Loucy (cell line): Measurements from ENCODE around the gene BCL2.
A peak's percentile ranks its signal among the peaks of the same experiment; 100 is the strongest.

Experiments used
- H2AFZ ChIP-seq: fragments of 200-600 bp; sonication (generic); 2 replicates; pipeline ENCODE4 v1.6.0; 2016; ENCODE audit warnings: antibody characterized with exemption, mild to moderate bottlenecking, low read length, moderate library complexity
- H3F3A ChIP-seq: fragments of 200-600 bp; 2 replicates; pipeline ENCODE4 v1.6.0; 2016; ENCODE audit warnings: antibody characterized with exemption, low read depth, mild to moderate bottlenecking
- H3K27me3 ChIP-seq: fragments of 200-600 bp; sonication (generic); 2 replicates; pipeline ENCODE4 v1.6.1; 2014; ENCODE audit warnings: low read length, mild to moderate bottlenecking; ENCODE audit not compliant: insufficient read depth, poor library complexity, severe bottlenecking
- H3K36me3 ChIP-seq: fragments of 200-600 bp; sonication (generic); 2 replicates; pipeline ENCODE4 v1.6.1; 2016; ENCODE audit warnings: low read length; ENCODE audit not compliant: insufficient read depth
- H3K4me1 ChIP-seq: fragments of 200-600 bp; sonication (generic); 2 replicates; pipeline ENCODE4 v1.5.1; 2014; ENCODE audit warnings: low read length, mild to moderate bottlenecking; ENCODE audit not compliant: insufficient read depth, poor library complexity, severe bottlenecking
- H3K4me2 ChIP-seq: fragments of 200-600 bp; sonication (generic); 2 replicates; pipeline ENCODE4 v1.6.0; 2014; ENCODE audit warnings: antibody characterized with exemption, low read length, low read depth, mild to moderate bottlenecking; ENCODE audit not compliant: poor library complexity, severe bottlenecking
- H3K4me3 ChIP-seq: fragments of 200-600 bp; sonication (generic); 2 replicates; pipeline ENCODE4 v1.5.1; 2014; ENCODE audit warnings: low read length, mild to moderate bottlenecking, mixed read lengths; ENCODE audit not compliant: poor library complexity, severe bottlenecking
- H3K79me2 ChIP-seq: fragments of 200-600 bp; sonication (generic); 2 replicates; pipeline ENCODE4 v1.6.1; 2014; ENCODE audit warnings: low read length; ENCODE audit not compliant: insufficient read depth
- H3K9ac ChIP-seq: fragments of 200-600 bp; sonication (generic); 2 replicates; pipeline ENCODE4 v1.6.0; 2014; ENCODE audit warnings: mild to moderate bottlenecking, low read depth, low read length, moderate library complexity; ENCODE audit not compliant: poor library complexity, severe bottlenecking
- H3K9me2 ChIP-seq: fragments of 200-600 bp; sonication (generic); replicated peaks from 2 replicates; pipeline ENCODE4 v1.6.1; 2016; ENCODE audit warnings: low read depth, low read length, mixed read lengths
- H3K9me3 ChIP-seq: fragments of 200-600 bp; sonication (generic); 2 replicates; pipeline ENCODE4 v1.6.1; 2014; ENCODE audit warnings: mild to moderate bottlenecking, antibody characterized with exemption, low read length, low read depth; ENCODE audit not compliant: insufficient read depth
- H4K20me1 ChIP-seq: fragments of 200-600 bp; sonication (generic); 2 replicates; pipeline ENCODE4 v1.6.0; 2014; ENCODE audit warnings: antibody characterized with exemption, low read length, mild to moderate bottlenecking; ENCODE audit not compliant: insufficient read depth, poor library complexity, severe bottlenecking
- CTCF ChIP-seq: fragments of 200-600 bp; sonication (generic); conservative IDR thresholded peaks from 2 replicates; pipeline ENCODE4 v1.5.1; 2014; ENCODE audit warnings: mild to moderate bottlenecking, antibody characterized with exemption, low read length
- EZH2phosphoT487 ChIP-seq: fragments of 200-600 bp; IDR thresholded peaks from 2 replicates; pipeline ENCODE4 v1.6.1; 2018; ENCODE audit warnings: antibody characterized with exemption, mild to moderate bottlenecking, moderate library complexity, borderline replicate concordance

BCL2 gene

GRCh38 chr18:63309422-63309821 lies 10.1 kb downstream of the BCL2 start:
- Histone ChIP-seq H3K4me2 (peak overlapping the region; percentile 30), H4K20me1 (peaks cover 42% of the 10 kb centered on the region)

GRCh38 chr18:63307551-63308200 lies 11.9 kb downstream of the BCL2 start:
- H3K4me3 ChIP-seq, result no peak overlapping the region
- no peak for TF ChIP-seq CTCF
- no peak for TF ChIP-seq EZH2phosphoT487
- H3K9ac ChIP-seq, result no peak overlapping the region
- H3K4me2 ChIP-seq, result peak overlapping the region; percentile 24
- H3F3A ChIP-seq, result no peaks in the 10 kb centered on the region; the same call in 1 of the 2 replicates
- H4K20me1 ChIP-seq, result peaks cover 40% of the 10 kb centered on the region
- peaks cover 61% of the 10 kb centered on the region for H3K4me1 ChIP-seq
- no peaks in the 10 kb centered on the region for H3K9me2 ChIP-seq
- H3K36me3 ChIP-seq, result no peaks in the 10 kb centered on the region
- H2AFZ ChIP-seq, result no peak overlapping the region
- no peaks in the 10 kb centered on the region for H3K9me3 ChIP-seq
- H3K27me3 ChIP-seq, result no peaks in the 10 kb centered on the region
- peaks cover 96% of the 10 kb centered on the region for H3K79me2 ChIP-seq

More at GRCh38 chr18:63309422-63309821, 10.1 kb downstream of the BCL2 start:
- Histone ChIP-seq H2AFZ (no peak overlapping the region), H3K9ac (no peak overlapping the region), H3K27me3 (no peaks in the 10 kb centered on the region), H3K9me2 (no peaks in the 10 kb centered on the region), H3K4me1 (peaks cover 64% of the 10 kb centered on the region), H3F3A (no peaks in the 10 kb centered on the region), H3K4me3 (no peak overlapping the region), H3K79me2 (peaks cover 97% of the 10 kb centered on the region), H3K9me3 (no peaks in the 10 kb centered on the region), H3K36me3 (no peaks in the 10 kb centered on the region)
- TF ChIP-seq EZH2phosphoT487 (no peak), CTCF (no peak)

DNA sequence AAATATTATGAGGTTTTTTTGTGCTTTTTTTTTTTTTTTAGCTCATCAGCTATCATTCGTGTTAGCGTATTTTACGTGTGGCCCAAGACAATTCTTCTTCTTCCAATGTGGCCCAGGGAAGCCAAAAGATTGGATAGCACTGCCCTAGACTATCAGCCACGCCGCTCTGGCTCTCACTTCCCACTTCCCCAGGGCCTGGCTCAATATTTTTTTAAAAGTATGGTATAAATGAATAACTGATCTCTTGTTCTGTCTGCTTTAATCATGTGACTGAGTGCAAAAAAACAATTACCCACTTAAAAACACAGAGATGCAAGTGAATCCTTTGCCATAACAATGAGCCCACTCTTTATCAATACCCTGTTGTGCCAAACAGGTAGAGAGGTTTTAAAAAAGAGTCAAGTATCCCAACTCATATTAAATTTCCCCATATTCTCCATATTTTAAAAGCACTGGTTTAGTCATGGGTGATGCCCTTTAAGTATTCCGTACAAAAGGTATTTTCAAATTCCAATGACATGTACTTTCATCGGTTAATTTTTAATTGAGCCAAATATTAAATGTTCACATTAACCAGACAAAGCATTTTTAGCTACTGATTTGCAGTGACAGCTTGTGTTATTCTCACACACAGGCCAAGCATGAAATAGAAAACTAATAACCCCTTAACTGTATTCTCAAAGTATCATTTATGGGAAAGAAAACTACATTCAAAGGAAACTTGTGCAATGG lies 12.6 kb downstream of the BCL2 start:
- peaks cover 60% of the 10 kb centered on the region for H3K4me1 ChIP-seq
- H2AFZ ChIP-seq, result no peak overlapping the region
- H3K9me2 ChIP-seq, result no peaks in the 10 kb centered on the region
- no peaks in the 10 kb centered on the region; the same call in 1 of the 2 replicates for H3F3A ChIP-seq
- TF ChIP-seq EZH2phosphoT487 (no peak), CTCF (no peak)
- H3K9me3 ChIP-seq, result no peaks in the 10 kb centered on the region
- no peaks in the 10 kb centered on the region for H3K36me3 ChIP-seq
- H4K20me1 ChIP-seq, result peaks cover 35% of the 10 kb centered on the region
- H3K27me3 ChIP-seq, result no peaks in the 10 kb centered on the region
- H3K9ac ChIP-seq, result no peak overlapping the region
- H3K79me2 ChIP-seq, result peaks cover 96% of the 10 kb centered on the region
- no peak overlapping the region for H3K4me3 ChIP-seq
- peak overlapping the region; percentile 24 for H3K4me2 ChIP-seq
